Measurements from ENCODE around the gene LDLRAD3. TPM values are rescaled to one million over a fixed set of nuclear protein-coding genes. Genes with fewer than 3 reads are reported as not detected.

Gene LDLRAD3
- total and polyA plus RNA-seq, 2 experiments from 2014 or later, result 6.2 to 9.5 TPM

GRCh38 chr11:36149538-36150242 lies 205.8 kb downstream of the LDLRAD3 start:
- TF ChIP-seq, protein P1, sequence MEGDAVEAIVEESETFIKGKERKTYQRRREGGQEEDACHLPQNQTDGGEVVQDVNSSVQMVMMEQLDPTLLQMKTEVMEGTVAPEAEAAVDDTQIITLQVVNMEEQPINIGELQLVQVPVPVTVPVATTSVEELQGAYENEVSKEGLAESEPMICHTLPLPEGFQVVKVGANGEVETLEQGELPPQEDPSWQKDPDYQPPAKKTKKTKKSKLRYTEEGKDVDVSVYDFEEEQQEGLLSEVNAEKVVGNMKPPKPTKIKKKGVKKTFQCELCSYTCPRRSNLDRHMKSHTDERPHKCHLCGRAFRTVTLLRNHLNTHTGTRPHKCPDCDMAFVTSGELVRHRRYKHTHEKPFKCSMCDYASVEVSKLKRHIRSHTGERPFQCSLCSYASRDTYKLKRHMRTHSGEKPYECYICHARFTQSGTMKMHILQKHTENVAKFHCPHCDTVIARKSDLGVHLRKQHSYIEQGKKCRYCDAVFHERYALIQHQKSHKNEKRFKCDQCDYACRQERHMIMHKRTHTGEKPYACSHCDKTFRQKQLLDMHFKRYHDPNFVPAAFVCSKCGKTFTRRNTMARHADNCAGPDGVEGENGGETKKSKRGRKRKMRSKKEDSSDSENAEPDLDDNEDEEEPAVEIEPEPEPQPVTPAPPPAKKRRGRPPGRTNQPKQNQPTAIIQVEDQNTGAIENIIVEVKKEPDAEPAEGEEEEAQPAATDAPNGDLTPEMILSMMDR (IDR thresholded peaks at IDR 0.05; ENCODE audit: low read depth, low read length), result peak; percentile 56

GRCh38 chr11:36150986-36151385 lies 207.1 kb downstream of the LDLRAD3 start:
- H3K27ac ChIP-seq, result no peak overlapping the region
- H3K4me3 ChIP-seq, result no peak overlapping the region
- TF ChIP-seq, protein P1 (IDR thresholded peaks at IDR 0.05; ENCODE audit: low read depth, low read length), result no peak
- H3K27me3 ChIP-seq, result no peaks in the 10 kb centered on the region
- DNase-seq (ENCODE audit: low read depth in 1 of 2, low spot score in 1 of 2), result peak in 1 of 2 donors; percentile 36
- H3K4me1 ChIP-seq (ENCODE audit: low read depth), result no peaks in the 10 kb centered on the region
- no peaks in the 10 kb centered on the region for H3K9me3 ChIP-seq (ENCODE audit: low read depth)
- no peaks in the 10 kb centered on the region for H3K36me3 ChIP-seq

More at GRCh38 chr11:36149538-36150242, 205.8 kb downstream of the LDLRAD3 start:
- DNase-seq (ENCODE audit: low read depth in 1 of 2, low spot score in 1 of 2), result peak; percentile 12 to 97
- Histone ChIP-seq H3K27ac (no peak overlapping the region), H3K9me3 (ENCODE audit: low read depth) (no peaks in the 10 kb centered on the region), H3K4me1 (ENCODE audit: low read depth) (no peaks in the 10 kb centered on the region), H3K4me3 (no peak overlapping the region), H3K36me3 (no peaks in the 10 kb centered on the region), H3K27me3 (no peaks in the 10 kb centered on the region)

DNA sequence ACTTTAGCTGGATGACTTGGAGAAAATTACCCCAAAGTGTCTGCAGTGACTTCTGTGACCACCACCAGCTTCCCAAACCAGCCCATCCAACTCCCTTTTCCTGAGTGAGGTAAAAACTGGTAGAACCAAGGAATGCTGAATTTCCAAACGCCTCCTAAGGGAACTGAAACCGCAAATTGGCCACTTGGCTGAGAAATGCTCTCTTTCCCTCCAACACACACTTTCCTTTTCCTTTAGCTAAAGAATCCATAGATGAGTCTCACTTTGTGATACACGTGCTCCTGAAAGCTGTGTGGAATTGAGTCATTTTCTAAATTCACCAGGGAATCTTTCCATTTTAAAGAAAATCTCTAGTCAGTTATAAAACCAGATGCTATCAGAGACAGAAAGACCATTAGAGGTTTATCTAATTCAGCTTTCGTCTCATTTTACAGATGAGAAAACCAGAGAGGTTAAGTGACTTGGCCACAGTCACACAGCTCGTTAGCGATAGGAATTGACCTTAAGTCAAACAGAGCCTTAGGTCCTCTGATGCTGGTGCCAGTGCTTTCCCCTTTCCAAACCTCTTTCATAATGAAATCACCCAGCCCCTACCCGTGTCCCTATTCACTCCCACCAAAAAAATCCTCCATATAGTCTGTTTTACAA lies 208.2 kb downstream of the LDLRAD3 start:
- no peaks in the 10 kb centered on the region for H3K4me1 ChIP-seq (ENCODE audit: low read depth)
- no peak overlapping the region for H3K27ac ChIP-seq
- TF ChIP-seq, protein P1 (IDR thresholded peaks at IDR 0.05; ENCODE audit: low read depth, low read length), result no peak
- no peaks in the 10 kb centered on the region for H3K36me3 ChIP-seq
- H3K9me3 ChIP-seq (ENCODE audit: low read depth), result no peaks in the 10 kb centered on the region
- H3K27me3 ChIP-seq, result no peaks in the 10 kb centered on the region
- no peak overlapping the region for H3K4me3 ChIP-seq
- DNase-seq (ENCODE audit: low read depth in 1 of 2, low spot score in 1 of 2), result peak in 1 of 2 donors; percentile 60

- TF ChIP-seq, protein P1 (IDR thresholded peaks at IDR 0.05; ENCODE audit: low read depth, low read length), result no peak
- no peaks in the 10 kb centered on the region for H3K36me3 ChIP-seq
- H3K27ac ChIP-seq, result no peak overlapping the region
- H3K27me3 ChIP-seq, result no peaks in the 10 kb centered on the region
- no peaks in the 10 kb centered on the region for H3K4me1 ChIP-seq (ENCODE audit: low read depth)
- H3K4me3 ChIP-seq, result no peak overlapping the region
- DNase-seq (ENCODE audit: low read depth in 1 of 2, low spot score in 1 of 2), result peak in 1 of 2 donors; percentile 18
- H3K9me3 ChIP-seq (ENCODE audit: low read depth), result no peaks in the 10 kb centered on the region
Measured at GRCh38 chr11:36153551-36153950, 209.7 kb downstream of the LDLRAD3 start.

- Histone ChIP-seq H3K36me3 (no peaks in the 10 kb centered on the region), H3K4me1 (ENCODE audit: low read depth) (no peaks in the 10 kb centered on the region), H3K27ac (no peak overlapping the region), H3K4me3 (no peak overlapping the region), H3K27me3 (no peaks in the 10 kb centered on the region), H3K9me3 (ENCODE audit: low read depth) (no peaks in the 10 kb centered on the region)
- TF ChIP-seq, protein P1 (IDR thresholded peaks at IDR 0.05; ENCODE audit: low read depth, low read length), result no peak
- no peak for DNase-seq (ENCODE audit: low read depth in 1 of 2, low spot score in 1 of 2)
Measured at GRCh38 chr11:36155124-36155561, 211.3 kb downstream of the LDLRAD3 start.
